ENCODE data around the gene VSIG1. TPM values are rescaled to one million over a fixed set of nuclear protein-coding genes. Genes with fewer than 3 reads are reported as not detected.

VSIG1 gene
- total RNA-seq, 1 donor from 2014 or later = not detected

DNA sequence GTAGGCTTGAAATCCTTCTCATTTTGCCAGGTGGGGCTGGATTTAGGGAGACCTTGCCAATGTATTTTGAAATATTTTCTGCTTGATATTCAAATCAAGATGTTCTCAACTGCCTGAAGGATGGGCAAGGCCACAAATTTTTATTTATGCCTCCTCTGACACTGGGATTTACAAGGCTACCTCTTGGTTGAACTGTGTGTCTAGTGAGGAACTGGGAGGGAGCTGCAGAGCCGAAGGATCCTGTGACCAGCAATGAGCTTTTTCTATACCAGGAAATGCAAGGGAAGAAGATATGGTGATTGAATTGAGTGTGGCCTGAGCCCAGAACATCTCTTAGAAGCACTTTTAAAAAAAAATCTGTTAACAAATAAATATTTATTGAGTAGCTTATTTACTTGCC lies 14.9 kb downstream of the VSIG1 start:
- no peak overlapping the region for H3K27ac Mint-ChIP-seq (ENCODE audit: unreplicated experiment)
- H3K36me3 Mint-ChIP-seq (ENCODE audit: unreplicated experiment) = no peaks in the 10 kb centered on the region
- H3K4me1 Mint-ChIP-seq (ENCODE audit: low read depth, unreplicated experiment) = no peaks in the 10 kb centered on the region
- TF ChIP-seq, protein P1, sequence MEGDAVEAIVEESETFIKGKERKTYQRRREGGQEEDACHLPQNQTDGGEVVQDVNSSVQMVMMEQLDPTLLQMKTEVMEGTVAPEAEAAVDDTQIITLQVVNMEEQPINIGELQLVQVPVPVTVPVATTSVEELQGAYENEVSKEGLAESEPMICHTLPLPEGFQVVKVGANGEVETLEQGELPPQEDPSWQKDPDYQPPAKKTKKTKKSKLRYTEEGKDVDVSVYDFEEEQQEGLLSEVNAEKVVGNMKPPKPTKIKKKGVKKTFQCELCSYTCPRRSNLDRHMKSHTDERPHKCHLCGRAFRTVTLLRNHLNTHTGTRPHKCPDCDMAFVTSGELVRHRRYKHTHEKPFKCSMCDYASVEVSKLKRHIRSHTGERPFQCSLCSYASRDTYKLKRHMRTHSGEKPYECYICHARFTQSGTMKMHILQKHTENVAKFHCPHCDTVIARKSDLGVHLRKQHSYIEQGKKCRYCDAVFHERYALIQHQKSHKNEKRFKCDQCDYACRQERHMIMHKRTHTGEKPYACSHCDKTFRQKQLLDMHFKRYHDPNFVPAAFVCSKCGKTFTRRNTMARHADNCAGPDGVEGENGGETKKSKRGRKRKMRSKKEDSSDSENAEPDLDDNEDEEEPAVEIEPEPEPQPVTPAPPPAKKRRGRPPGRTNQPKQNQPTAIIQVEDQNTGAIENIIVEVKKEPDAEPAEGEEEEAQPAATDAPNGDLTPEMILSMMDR (IDR thresholded peaks at IDR 0.05; ENCODE audit: partially characterized antibody, unreplicated experiment) = no peak
- H3K9me3 Mint-ChIP-seq (ENCODE audit: unreplicated experiment) = no peaks in the 10 kb centered on the region
- no peak for DNase-seq
- no peaks in the 10 kb centered on the region for H3K27me3 Mint-ChIP-seq (ENCODE audit: unreplicated experiment)
- no peak overlapping the region for H3K4me3 Mint-ChIP-seq (ENCODE audit: unreplicated experiment)

DNA sequence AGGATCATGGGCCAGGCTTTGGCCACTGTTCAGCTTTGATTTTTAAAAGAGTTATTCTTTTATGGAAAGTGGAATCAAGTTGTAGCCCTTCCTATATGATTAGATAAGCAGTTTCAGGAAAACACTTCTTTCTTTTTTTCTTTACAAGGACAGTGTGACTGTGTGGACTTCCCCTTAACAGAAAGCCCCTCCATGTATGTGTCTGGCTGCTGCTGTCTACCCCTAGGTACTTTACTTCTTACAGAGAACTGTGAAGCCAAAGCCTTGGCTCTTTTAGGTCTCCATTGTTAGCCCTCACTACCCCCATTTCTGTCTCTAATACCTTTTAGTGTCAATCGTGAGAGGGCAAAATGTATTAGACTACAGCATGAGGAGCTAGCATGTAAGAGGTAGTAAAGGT lies 19.1 kb downstream of the VSIG1 start:
- H3K9me3 Mint-ChIP-seq (ENCODE audit: unreplicated experiment) = no peaks in the 10 kb centered on the region
- H3K27ac Mint-ChIP-seq (ENCODE audit: unreplicated experiment) = no peak overlapping the region
- H3K36me3 Mint-ChIP-seq (ENCODE audit: unreplicated experiment) = no peaks in the 10 kb centered on the region
- TF ChIP-seq, protein P1 (IDR thresholded peaks at IDR 0.05; ENCODE audit: partially characterized antibody, unreplicated experiment) = no peak
- H3K4me3 Mint-ChIP-seq (ENCODE audit: unreplicated experiment) = no peak overlapping the region
- no peak for DNase-seq
- H3K27me3 Mint-ChIP-seq (ENCODE audit: unreplicated experiment) = no peaks in the 10 kb centered on the region
- H3K4me1 Mint-ChIP-seq (ENCODE audit: low read depth, unreplicated experiment) = no peaks in the 10 kb centered on the region

DNA sequence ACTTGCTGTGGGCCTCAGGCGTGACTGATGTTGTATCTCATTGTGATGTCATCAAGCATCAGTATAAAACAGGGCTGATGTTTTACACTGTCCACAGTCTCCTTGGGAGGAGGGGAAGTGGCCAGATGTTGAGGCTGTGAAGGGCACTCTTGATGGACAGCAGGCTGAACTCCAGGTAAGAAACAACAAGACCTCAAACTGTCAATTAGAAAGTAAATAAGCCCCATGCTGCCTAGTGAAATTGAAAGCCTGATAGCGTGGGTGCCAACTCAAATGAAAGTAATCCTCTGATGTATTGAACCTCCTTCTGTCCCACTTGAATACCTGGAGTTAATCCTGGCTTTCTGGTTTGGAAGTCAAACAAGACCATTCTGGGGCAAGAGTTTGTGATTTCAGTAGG lies 19.7 kb downstream of the VSIG1 start:
- H3K4me3 Mint-ChIP-seq (ENCODE audit: unreplicated experiment) = no peak overlapping the region
- H3K27me3 Mint-ChIP-seq (ENCODE audit: unreplicated experiment) = no peaks in the 10 kb centered on the region
- TF ChIP-seq, protein P1 (IDR thresholded peaks at IDR 0.05; ENCODE audit: partially characterized antibody, unreplicated experiment) = no peak

DNA sequence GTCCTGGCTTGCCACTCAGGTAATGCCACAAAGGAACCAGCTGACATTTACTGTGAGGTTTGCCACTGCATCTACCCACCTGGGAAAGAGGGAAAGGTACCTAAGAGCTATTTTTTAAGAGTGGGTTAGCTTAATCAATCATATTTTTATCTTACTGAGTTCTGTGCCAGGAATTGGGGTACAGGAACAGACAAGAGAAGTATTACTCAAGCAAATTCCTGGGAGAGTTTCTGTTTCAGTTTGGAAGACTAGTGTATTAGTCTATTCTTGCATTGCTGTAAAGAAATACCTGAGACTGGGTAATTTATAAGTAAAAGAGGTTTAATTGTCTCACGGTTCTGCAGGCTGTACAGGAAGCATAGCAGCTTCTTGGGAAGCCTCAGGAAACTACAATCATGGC lies 23.3 kb downstream of the VSIG1 start:
- TF ChIP-seq, protein P1 (IDR thresholded peaks at IDR 0.05; ENCODE audit: partially characterized antibody, unreplicated experiment) = no peak
- Mint-ChIP-seq H3K36me3 (ENCODE audit: unreplicated experiment) (no peaks in the 10 kb centered on the region), H3K4me1 (ENCODE audit: low read depth, unreplicated experiment) (no peaks in the 10 kb centered on the region), H3K27me3 (ENCODE audit: unreplicated experiment) (no peaks in the 10 kb centered on the region), H3K4me3 (ENCODE audit: unreplicated experiment) (no peak overlapping the region), H3K9me3 (ENCODE audit: unreplicated experiment) (no peaks in the 10 kb centered on the region), H3K27ac (ENCODE audit: unreplicated experiment) (no peak overlapping the region)
- DNase-seq = no peak

More for the DNA sequence above, 19.7 kb downstream of the VSIG1 start:
- H3K27ac Mint-ChIP-seq (ENCODE audit: unreplicated experiment) = no peak overlapping the region
- DNase-seq = no peak
- no peaks in the 10 kb centered on the region for H3K4me1 Mint-ChIP-seq (ENCODE audit: low read depth, unreplicated experiment)
- H3K9me3 Mint-ChIP-seq (ENCODE audit: unreplicated experiment) = no peaks in the 10 kb centered on the region
- H3K36me3 Mint-ChIP-seq (ENCODE audit: unreplicated experiment) = no peaks in the 10 kb centered on the region

DNA sequence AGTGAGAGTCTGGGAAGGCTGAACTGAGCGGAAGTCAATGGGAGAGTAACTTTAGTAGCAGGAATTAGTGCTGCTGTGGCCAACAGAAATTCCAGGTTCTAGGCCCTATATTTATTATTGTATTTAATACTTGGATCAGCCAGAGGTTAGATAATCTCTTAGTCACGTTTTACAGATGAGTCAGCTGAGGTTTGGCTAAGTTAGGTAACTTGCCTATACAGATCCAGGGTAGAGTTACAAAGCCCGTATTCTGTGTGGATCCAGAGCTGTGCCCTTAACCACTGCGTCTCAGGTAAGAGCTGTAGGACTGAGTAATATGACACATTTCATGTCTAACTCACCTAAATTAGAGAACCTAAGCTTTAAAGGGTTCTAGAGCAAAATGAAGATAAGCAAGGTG lies 26.0 kb downstream of the VSIG1 start:
- Mint-ChIP-seq H3K4me1 (ENCODE audit: low read depth, unreplicated experiment) (no peaks in the 10 kb centered on the region), H3K36me3 (ENCODE audit: unreplicated experiment) (no peaks in the 10 kb centered on the region), H3K9me3 (ENCODE audit: unreplicated experiment) (no peaks in the 10 kb centered on the region), H3K27me3 (ENCODE audit: unreplicated experiment) (no peaks in the 10 kb centered on the region), H3K4me3 (ENCODE audit: unreplicated experiment) (no peak overlapping the region), H3K27ac (ENCODE audit: unreplicated experiment) (no peak overlapping the region)
- DNase-seq = no peak
- TF ChIP-seq, protein P1 (IDR thresholded peaks at IDR 0.05; ENCODE audit: partially characterized antibody, unreplicated experiment) = no peak
